A673 (cell line): ENCODE measurements around the gene ZDHHC4. TPM values are rescaled to one million over a fixed set of nuclear protein-coding genes. Genes with fewer than 3 reads are reported as not detected.

Experiments
- BruUV-seq: library from RNA; stranded (reverse); fragments of 400-500 nt; replicated peaks from 2 replicates; lab custom pipeline; 2021; lab: Mats Ljungman, UMichigan
- CTCF ChIA-PET: fragments of 300-600 bp; sonication (Branson Sonifier 250); formaldehyde crosslinking; loops from one replicate; lab custom pipeline; 2022; ENCODE audit warnings: antibody characterized with exemption; lab: Charles Lee
- POLR2A ChIA-PET: fragments of 300-600 bp; sonication (Branson Sonifier 250); formaldehyde crosslinking; loops from one replicate; lab custom pipeline; 2022; ENCODE audit warnings: antibody characterized with exemption; ENCODE audit not compliant: low non-redundant PET; lab: Charles Lee
- DNase-seq: peaks from one replicate; pipeline ENCODE4 v3.0.0-alpha.2; 2015; ENCODE audit warnings: low spot score
- H3K27ac ChIP-seq: fragments of 200-600 bp; sonication (generic); 2 replicates; pipeline ENCODE4 v1.5.1; 2016; ENCODE audit warnings: mixed run types, low read depth, mild to moderate bottlenecking, mixed read lengths, antibody characterized with exemption, low read length; ENCODE audit not compliant: poor library complexity, severe bottlenecking
- H3K27me3 ChIP-seq: fragments of 200-600 bp; sonication (generic); replicated peaks from 2 replicates; pipeline ENCODE4 v1.6.1; 2017; ENCODE audit warnings: mixed run types, low read depth, mild to moderate bottlenecking, mixed read lengths, antibody characterized with exemption, low read length; ENCODE audit not compliant: insufficient read depth, poor library complexity
- H3K36me3 ChIP-seq: fragments of 200-600 bp; sonication (generic); 2 replicates; pipeline ENCODE4 v1.6.1; 2016; ENCODE audit warnings: mixed run types, mild to moderate bottlenecking, mixed read lengths, antibody characterized with exemption, low read length; ENCODE audit not compliant: insufficient read depth, poor library complexity, severe bottlenecking
- H3K4me1 ChIP-seq: fragments of 200-600 bp; sonication (generic); 2 replicates; pipeline ENCODE4 v1.6.1; 2017; ENCODE audit warnings: mixed run types, mild to moderate bottlenecking, mixed read lengths, antibody characterized with exemption, low read length; ENCODE audit not compliant: insufficient read depth, poor library complexity, severe bottlenecking
- H3K4me3 ChIP-seq: fragments of 200-600 bp; sonication (generic); 2 replicates; pipeline ENCODE4 v1.5.1; 2016; ENCODE audit warnings: low read depth, mixed run types, mild to moderate bottlenecking, mixed read lengths, low read length; ENCODE audit not compliant: poor library complexity, severe bottlenecking
- H3K9me3 ChIP-seq: fragments of 200-600 bp; sonication (generic); 2 replicates; pipeline ENCODE4 v1.6.1; 2016; ENCODE audit warnings: mixed run types, low read depth, mild to moderate bottlenecking, mixed read lengths, antibody characterized with exemption, low read length; ENCODE audit not compliant: poor library complexity, severe bottlenecking
- EZH2 ChIP-seq: fragments of 200-600 bp; sonication (generic); IDR thresholded peaks from 2 replicates; pipeline ENCODE4 v1.6.1; 2017; ENCODE audit warnings: borderline replicate concordance, low read depth, mild to moderate bottlenecking, mixed read lengths, antibody characterized with exemption, low read length; ENCODE audit not compliant: poor library complexity, severe bottlenecking
- intact Hi-C: fragments of 100-400 bp; cut with micrococcal nuclease; formaldehyde crosslinking; loops from one replicate; pipeline ENCODE4 v1.10.0; 2022; ENCODE audit not compliant: unreplicated experiment
- total RNA-seq: library from RNA; stranded (reverse); gene quantifications from 2 replicates; pipeline ENCODE4 v1.2.3, GENCODE V29; 2021
- TF ChIP-seq, protein P1 (sequence below): fragments of 300-800, 200-600 bp; sonication (generic); conservative IDR thresholded peaks from 2 replicates; pipeline ENCODE4 v1.5.1; 2017; ENCODE audit warnings: low read depth, mild to moderate bottlenecking, antibody characterized with exemption, low read length, moderate library complexity, mixed read lengths

ZDHHC4 gene
- total RNA-seq, 1 experiment from 2014 or later = 72.4 TPM

DNA sequence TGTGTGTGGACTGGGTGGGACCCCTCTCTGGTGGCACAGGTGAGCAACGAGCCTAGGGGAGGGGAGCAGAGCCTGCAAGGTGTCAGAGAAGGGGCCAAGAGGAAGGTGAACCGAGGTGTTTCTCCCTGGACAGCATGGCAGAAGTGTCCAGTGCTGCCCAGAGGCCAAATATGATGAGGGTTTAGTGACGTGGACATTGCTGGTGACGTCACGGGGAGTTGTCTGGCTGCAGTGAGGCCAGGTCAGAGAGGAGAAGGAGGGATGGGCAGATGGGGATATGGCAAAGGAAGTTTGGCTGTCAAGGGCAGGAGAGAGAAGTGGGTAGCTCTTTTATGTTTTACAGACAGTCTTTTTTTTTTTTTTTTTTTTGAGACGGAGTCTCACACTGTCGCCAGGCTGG is 35.6 kb downstream of the ZDHHC4 start:
- POLR2A ChIA-PET = interaction anchor here (1.0 kb wide), 1 partner anchor 23 kb away, joined by 3 read pairs; the partner anchor contains the start of gene INTS15
- peaks cover 5% of the 10 kb centered on the region for H3K4me1 ChIP-seq
- H3K36me3 ChIP-seq = peaks cover 4% of the 10 kb centered on the region
- TF ChIP-seq EZH2 = no peak
- TF ChIP-seq, protein P1, sequence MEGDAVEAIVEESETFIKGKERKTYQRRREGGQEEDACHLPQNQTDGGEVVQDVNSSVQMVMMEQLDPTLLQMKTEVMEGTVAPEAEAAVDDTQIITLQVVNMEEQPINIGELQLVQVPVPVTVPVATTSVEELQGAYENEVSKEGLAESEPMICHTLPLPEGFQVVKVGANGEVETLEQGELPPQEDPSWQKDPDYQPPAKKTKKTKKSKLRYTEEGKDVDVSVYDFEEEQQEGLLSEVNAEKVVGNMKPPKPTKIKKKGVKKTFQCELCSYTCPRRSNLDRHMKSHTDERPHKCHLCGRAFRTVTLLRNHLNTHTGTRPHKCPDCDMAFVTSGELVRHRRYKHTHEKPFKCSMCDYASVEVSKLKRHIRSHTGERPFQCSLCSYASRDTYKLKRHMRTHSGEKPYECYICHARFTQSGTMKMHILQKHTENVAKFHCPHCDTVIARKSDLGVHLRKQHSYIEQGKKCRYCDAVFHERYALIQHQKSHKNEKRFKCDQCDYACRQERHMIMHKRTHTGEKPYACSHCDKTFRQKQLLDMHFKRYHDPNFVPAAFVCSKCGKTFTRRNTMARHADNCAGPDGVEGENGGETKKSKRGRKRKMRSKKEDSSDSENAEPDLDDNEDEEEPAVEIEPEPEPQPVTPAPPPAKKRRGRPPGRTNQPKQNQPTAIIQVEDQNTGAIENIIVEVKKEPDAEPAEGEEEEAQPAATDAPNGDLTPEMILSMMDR = no peak
- H3K9me3 ChIP-seq = no peaks in the 10 kb centered on the region
- no peaks in the 10 kb centered on the region for H3K27me3 ChIP-seq
- H3K27ac ChIP-seq = no peak overlapping the region
- intact Hi-C loops = no loop called here
- DNase-seq = no peak
- CTCF ChIA-PET = interaction anchor here (0.6 kb wide), 1 partner anchor 11 kb away, joined by 3 read pairs; no protein-coding TSS in a partner anchor
- BruUV-seq = no TSS peak
- H3K4me3 ChIP-seq = no peak overlapping the region

DNA sequence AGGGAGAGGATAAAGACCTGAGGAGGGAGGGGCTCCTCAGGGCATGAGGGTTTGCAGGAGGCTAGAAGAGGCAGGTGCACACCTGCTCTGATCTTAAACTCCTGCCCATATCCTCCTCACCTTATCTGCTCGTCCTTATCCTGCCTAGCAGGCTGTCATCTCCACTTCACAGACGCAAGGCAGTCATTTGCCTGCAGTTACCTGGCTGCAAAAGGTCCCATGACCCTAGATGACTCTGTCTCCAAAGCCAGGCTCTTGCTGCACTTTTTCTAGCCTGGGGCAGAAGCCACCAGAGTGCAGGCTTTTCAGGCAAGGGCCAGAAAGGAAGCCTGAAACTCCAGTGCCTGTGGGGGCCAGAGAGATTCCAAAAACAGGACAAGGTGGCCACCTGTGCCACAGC is 36.5 kb downstream of the ZDHHC4 start:
- Histone ChIP-seq H3K9me3 (no peaks in the 10 kb centered on the region), H3K27me3 (no peaks in the 10 kb centered on the region), H3K4me3 (no peak overlapping the region), H3K36me3 (no peaks in the 10 kb centered on the region), H3K4me1 (peaks cover 5% of the 10 kb centered on the region), H3K27ac (no peak overlapping the region)
- ChIA-PET POLR2A (no interaction called here), CTCF (no interaction called here)
- BruUV-seq = no TSS peak
- DNase-seq = no peak
- TF ChIP-seq, protein P1 = no peak
- intact Hi-C loops = no loop called here

DNA sequence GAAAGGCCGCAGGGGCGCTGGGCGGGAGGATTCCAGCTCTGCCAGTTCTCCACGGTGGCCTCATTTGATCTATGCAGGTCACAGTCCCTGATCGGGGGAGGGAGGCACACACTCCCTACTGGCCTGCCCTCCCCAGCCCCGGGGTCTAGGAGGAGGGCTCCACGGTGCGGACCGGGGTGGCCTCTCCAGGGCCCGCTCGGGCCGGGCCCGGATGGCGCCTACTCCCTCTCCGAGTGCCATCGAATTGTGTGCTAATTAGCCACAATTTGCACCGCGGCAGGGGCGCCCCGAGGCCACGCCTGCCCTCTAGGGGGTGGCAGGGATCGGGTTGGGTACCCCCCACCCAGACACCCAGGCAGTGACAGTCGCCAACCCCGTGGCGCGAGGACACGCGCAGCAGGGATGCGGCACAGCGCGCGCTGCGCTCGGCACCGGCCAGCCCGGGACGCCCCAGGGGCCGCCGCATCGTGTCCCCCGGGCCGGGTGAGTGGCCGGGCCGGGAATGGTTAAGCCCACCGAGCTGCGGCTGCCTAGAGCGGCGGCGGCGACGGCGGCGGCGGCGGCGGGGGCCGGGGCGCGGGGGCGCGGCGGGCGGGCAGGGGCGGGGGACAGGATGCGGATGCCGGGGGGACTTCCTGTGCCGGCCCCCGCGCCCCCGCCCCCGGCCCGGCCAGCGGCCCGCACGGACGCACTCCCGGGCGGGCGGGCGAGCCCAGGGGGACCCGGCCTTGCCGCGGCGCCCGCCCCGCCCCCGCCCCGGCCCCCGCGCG is 37.9 kb downstream of the ZDHHC4 start, which contains the start of gene ZNF853:
Gene ZNF853, plus strand, starts transcription at position 658 of the 770 bp plus-strand sequence. CDS start 565 bp downstream, outside the sequence.
- Histone ChIP-seq H3K36me3 (no peaks in the 10 kb centered on the region), H3K4me1 (peaks cover 5% of the 10 kb centered on the region), H3K27me3 (no peaks in the 10 kb centered on the region), H3K9me3 (no peaks in the 10 kb centered on the region), H3K4me3 (peak within 1 kb of the TSS; percentile 59), H3K27ac (peak within 1 kb of the TSS; percentile 42)
- intact Hi-C loops = no loop called here
- CTCF ChIA-PET = no interaction called here
- no peak for DNase-seq
- POLR2A ChIA-PET = no interaction called here
- no TSS peak for BruUV-seq
- TF ChIP-seq, protein P1 = no peak
- no peak for TF ChIP-seq EZH2
